22Rv1 (cell line): ENCODE results near the gene KCNS3.

Experiments
- ZFX ChIP-seq: fragments of 450-650 bp; IDR thresholded peaks from 2 replicates; pipeline ENCODE4 v1.6.1; 2017; ENCODE audit warnings: antibody characterized with exemption, borderline replicate concordance
- TF ChIP-seq, protein P1 (sequence below): fragments of 450-650 bp; IDR thresholded peaks from 2 replicates; pipeline ENCODE4 v1.5.1; 2017; ENCODE audit warnings: mild to moderate bottlenecking

DNA sequence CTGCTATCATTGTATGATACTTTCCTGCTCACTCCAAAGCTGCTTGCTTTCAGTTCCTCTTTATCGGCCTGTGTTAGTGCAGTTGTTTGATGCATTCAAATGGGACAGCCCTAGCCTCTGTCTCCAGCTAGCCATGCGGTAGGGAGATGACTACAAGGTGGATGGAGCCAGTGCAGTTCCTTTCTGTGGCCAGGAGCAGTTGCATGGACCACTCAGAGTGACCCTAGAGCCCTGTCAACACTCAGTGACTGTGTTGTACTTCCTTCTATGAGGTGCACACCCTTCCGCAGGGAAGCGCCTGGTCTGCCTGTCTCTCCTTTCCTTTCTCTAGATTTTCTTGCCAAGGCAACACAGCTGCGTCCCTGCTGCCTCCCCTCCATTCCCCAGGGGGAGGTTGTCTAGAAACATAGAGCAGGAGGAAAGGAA, 33.8 kb downstream of the KCNS3 start:
- TF ChIP-seq, protein P1, sequence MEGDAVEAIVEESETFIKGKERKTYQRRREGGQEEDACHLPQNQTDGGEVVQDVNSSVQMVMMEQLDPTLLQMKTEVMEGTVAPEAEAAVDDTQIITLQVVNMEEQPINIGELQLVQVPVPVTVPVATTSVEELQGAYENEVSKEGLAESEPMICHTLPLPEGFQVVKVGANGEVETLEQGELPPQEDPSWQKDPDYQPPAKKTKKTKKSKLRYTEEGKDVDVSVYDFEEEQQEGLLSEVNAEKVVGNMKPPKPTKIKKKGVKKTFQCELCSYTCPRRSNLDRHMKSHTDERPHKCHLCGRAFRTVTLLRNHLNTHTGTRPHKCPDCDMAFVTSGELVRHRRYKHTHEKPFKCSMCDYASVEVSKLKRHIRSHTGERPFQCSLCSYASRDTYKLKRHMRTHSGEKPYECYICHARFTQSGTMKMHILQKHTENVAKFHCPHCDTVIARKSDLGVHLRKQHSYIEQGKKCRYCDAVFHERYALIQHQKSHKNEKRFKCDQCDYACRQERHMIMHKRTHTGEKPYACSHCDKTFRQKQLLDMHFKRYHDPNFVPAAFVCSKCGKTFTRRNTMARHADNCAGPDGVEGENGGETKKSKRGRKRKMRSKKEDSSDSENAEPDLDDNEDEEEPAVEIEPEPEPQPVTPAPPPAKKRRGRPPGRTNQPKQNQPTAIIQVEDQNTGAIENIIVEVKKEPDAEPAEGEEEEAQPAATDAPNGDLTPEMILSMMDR = no peak
- TF ChIP-seq ZFX = no peak
